Stimulated activated CD4-positive, alpha-beta T cell treated with anti-CD3 and anti-CD28 coated beads, Interleukin-2, amount 100 ng/mL, for 4 hours (primary cell): ENCODE measurements around the gene LAMA1.

Source experiments
- DNase-seq: peaks from one replicate; pipeline ENCODE4 v3.0.0-alpha.2; 2020; ENCODE audit warnings: low read depth

The LAMA1 gene

GRCh38 chr18:6994056-6994770 lies 123.4 kb downstream of the LAMA1 start:
- DNase-seq = no peak

DNA sequence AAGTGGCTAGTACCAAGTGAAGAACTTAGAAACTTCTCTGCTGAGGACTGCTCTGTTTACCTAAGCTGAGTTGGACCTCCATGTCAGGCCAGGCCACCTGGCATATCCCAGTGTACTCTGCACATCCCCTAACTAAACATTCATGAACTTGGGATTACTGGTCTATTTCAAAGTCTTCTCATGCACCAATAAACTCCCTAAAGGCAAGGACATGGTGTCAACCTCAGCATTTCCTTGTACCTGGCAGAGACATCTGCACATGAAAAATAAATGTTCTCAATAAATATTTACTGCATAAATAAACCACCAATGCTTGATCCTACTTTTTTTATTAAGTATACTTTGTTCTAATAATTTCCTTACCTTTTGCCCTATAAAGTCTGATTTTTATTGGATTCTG lies 124.8 kb downstream of the LAMA1 start:
- no peak for DNase-seq

DNA sequence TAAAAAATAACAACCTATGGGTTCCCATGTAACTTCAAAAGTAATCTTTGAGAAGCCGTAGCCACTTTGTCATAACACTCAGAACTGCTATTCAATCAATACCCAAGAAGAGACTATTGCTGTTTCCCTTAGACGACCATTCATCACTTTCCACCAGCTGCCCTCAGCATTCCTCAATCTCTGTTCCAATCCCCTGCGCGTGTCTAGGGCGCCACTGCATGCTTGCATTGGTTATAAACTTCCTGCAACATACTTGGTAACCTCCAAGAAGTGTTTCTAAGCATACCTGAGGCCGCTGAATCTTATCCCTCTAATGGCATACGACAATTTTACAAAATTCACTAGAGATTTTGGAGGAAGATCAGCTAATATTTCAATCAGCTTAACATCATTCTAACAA lies 134.2 kb downstream of the LAMA1 start:
- no peak for DNase-seq

- DNase-seq = no peak
These were observed 135.2 kb downstream of the LAMA1 start for GRCh38 chr18:6982398-6982797.

DNA sequence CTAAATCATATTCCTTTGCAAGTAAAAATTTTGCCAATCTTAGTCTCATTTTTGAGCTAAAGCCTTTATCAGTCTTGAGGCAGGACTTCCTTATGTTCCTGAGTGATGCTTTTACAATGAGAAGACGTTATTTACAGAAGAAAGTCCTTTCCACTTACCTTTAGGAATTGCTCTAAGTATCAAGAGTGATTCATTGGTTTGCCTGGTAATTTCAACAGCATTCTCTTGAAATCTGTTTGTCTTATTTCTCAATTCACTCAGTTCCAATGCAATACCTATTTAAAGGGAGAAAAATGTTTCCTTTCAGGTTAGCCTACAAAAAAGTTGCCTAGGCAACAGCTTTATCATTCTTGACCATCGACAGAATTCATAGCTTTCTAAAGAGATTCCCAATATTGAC lies 137.2 kb downstream of the LAMA1 start:
- no peak for DNase-seq

GRCh38 chr18:6979954-6980353 lies 137.6 kb downstream of the LAMA1 start:
- DNase-seq = no peak

- no peak for DNase-seq
These were observed 140.7 kb downstream of the LAMA1 start for GRCh38 chr18:6976935-6977334.

DNA sequence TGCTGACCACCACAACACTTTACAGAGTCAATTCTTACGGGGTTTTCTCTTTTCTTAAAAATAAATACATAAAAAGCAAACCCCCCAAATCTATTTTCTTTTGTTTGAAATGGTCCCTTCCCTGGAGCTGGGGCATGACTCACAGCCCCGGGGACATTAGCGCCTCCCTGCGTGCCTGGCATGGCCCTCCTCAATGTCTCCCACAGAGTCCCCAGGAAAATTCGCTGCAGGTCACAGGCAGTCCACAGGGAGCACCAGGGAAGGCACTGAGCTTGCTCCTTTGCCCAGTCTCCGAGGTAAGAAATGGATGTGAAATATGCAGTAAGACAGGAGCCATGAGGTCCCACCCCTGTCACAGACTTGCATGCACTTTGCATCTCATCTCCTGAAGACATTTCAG lies 142.5 kb downstream of the LAMA1 start:
- DNase-seq = no peak

DNA sequence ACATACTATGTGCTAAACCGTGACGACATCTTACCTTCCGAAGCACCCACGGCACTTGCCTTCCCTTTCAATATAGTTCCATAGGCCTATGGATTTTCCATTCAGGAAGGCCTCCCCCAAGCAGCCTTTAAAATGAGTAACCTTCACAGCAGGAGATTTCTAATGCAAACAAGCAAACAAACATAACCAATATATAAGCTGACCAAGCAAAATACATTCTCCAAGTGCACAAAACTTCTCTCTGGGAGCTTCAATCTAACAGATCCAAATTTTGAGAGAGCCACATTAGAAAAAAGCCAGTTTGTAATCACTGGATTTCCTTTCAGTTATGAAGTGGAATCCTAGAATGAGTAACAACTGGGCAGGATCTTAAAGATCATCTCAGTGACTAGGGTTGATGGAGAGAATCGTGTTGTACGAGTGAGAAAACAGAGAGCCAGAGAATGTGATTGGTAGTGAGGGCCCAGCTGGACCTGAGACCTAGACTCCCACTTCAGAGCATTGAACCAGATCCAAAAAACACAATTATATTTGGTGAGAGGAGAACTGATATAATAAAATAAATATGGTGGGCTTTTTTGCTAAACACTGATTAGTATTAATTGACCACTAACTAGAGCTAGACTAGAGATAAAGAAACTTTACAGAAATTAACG lies 145.6 kb downstream of the LAMA1 start:
- no peak for DNase-seq

DNA sequence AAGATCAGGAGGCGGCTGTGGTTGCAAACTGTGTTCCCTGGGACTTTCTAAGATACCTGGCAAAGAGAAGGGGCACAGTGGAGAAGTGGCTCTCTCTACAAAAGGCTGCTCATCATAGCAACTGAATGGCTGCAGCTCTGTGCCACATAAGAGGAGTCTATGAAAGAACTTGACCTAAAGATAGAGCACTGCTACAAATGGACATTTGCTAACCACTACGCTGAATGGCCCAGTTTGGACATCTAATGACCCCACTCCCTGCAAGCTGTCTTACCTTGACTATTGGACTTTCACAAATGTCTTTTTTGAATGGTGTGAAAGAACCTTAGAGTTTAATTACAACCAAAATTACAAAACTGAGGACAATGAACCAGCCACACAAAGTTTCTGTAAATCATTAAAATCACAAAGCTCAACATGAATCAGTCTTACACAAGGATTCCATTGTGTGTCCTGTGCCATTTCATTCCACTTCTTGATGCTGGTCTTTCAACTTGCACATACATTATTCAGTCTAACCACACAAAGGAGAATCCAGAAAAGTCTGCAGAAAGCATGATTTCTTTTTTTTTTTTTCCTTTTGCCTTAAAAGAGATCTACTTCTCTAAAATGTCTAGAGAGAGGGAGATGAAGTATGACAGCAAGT lies 154.0 kb downstream of the LAMA1 start:
- no peak for DNase-seq

GRCh38 chr18:6962571-6963451 lies 154.8 kb downstream of the LAMA1 start:
- DNase-seq = no peak

DNA sequence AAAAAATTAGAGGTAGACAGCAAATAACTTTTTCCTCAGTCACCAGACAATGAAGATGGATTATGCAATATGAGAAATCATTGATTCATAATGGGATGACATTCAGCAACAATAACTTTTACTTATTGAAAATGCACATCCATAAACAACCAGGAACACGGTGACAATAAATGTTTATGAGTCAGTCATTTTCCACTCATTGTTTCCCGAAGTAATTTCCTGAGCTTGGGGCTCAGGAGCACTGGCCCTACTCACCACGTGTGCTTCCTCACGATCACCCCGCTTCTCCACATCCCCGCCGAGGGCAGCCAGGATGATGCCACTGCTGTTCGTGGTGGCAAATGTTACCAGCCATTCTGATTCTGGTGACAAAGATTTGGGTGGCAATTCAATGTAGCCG lies 156.3 kb downstream of the LAMA1 start:
- DNase-seq = no peak

DNA sequence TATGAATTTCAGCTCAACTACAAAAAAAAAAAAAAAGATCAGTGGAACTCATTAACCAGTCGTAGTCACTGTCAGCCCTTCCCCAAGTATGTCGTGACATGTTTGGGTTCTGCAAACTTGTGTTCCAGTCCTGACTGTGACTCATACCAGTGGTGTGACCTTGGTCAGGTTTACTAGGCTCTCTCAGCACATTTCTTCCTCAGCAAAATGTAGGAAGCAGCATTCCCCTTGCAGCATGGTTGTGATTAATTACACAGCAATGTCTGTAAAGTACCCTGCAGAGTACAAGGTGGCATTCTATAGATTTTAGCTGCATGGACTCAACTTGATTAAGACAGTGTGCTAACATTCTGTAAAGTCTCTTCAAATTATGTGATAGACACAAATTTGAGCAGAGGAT lies 156.9 kb downstream of the LAMA1 start:
- DNase-seq = no peak

- no peak for DNase-seq
These were observed 157.5 kb downstream of the LAMA1 start for GRCh38 chr18:6960124-6960523.

GRCh38 chr18:6959110-6959509 lies 158.5 kb downstream of the LAMA1 start:
- DNase-seq = no peak

- no peak for DNase-seq
These were observed 160.6 kb downstream of the LAMA1 start for GRCh38 chr18:6956999-6957398.

GRCh38 chr18:6956495-6956894 lies 161.1 kb downstream of the LAMA1 start:
- no peak for DNase-seq

DNA sequence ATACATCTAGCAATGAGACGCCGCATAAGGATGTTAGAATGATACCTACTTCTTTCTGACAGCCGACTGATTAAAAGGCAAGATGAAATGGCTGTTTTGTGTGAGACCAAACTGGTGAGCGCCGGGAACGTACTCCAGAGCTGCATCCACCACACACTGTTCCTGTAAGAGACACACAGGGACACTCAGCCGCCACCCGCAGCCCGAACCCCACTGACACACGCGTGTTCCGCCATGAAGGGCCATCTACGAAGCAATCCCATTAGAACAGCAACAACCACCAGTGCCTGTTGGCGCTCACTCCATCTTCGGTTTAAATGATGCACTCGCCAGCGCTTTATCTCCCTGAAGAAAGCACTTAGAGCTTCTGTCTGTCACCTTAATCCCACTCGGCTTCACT lies 162.3 kb downstream of the LAMA1 start:
- no peak for DNase-seq

GRCh38 chr18:6954501-6954900 lies 163.1 kb downstream of the LAMA1 start:
- DNase-seq = no peak

- no peak for DNase-seq
These were observed 166.1 kb downstream of the LAMA1 start for GRCh38 chr18:6951336-6952090.

DNA sequence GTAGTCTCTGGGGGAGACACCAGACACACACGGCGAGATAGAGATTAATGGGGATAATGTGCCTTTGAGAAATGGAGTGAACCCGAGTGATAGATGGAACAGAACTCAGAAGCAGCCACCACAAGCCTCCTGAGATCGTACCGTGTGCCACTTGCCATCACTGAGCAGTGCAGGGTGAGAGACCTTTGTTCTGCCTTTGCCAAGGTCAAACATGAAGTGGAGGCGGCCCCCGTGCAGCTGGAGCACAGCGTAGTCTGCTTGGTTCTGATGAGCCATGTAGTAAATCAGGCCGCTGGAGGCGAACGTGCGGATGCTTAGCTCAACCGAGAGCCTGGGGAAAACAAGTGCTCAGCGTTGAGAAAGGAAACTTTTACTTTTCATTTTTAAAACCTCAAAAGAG lies 167.0 kb downstream of the LAMA1 start:
- DNase-seq = no peak
